Activated T-cell treated with anti-CD3 and anti-CD28 coated beads, Interleukin-2, amount 50 U/mL, for 48 hours (primary cell): ENCODE measurements around the gene DPM1.

Experiments
- DNase-seq, 2 experiments: peaks; one replicate each; pipeline ENCODE4 v3.0.0-alpha.2; 2020

Gene DPM1

DNA sequence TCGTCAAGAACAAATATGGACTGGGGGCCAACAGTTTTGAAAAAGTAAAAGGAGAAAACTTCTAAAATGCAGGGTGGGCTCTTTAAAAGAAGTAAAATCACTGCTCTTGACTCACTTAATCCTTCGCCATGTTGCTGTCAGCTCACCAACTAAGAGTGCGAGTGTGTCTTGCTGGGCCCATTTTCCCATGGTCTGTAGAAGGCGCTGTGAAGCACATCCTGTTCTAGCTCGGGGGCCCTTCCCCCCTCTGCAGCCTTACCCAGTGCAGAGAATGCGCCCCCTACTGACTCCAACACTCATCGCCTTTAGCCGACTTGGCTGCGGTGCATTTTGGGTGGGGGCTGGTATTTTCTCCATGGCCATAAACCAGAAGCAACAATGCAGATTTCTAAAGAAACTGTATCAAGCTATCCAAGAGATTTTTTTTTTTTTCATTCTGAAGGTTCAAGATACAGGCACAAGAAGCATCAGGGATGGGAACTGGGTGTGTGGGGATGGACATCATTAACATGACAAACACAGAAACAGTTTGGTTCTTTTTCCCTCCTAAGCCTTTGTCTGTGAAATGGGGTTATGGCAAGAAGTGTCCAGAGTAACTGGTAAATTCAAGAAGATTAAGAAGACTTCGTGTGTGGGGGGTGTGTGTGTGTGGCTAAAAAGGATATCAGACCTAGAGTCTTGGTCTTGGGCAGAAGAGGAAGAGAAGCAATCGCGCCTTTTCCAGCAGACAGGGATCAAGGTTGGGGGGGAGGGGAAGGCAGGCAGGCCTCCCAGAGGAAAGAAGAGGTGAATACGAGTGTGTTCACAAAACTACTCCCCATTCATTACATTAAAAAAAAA, 28.8 kb downstream of the DPM1 start:
- DNase-seq = peak; percentile 93 to 94

DNA sequence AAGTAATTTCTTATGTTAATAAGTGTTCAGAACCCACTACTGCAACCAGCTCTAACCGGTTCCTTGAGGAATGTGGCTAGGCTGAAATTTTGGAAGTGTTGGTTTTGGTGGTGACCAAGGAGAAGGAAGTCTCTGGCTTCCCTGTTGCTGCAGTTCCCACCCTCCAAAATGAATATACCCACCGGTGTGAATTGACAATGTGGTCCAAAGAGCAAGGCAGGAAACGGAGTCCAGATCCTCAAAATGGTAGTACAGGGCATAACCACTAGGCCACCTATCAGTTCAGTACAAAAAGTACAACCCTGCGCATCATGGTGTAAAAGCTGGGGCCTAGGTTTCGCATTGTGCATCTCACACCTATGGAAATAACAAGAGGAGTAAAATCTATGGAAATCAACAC, 29.9 kb downstream of the DPM1 start:
- DNase-seq = no peak

DNA sequence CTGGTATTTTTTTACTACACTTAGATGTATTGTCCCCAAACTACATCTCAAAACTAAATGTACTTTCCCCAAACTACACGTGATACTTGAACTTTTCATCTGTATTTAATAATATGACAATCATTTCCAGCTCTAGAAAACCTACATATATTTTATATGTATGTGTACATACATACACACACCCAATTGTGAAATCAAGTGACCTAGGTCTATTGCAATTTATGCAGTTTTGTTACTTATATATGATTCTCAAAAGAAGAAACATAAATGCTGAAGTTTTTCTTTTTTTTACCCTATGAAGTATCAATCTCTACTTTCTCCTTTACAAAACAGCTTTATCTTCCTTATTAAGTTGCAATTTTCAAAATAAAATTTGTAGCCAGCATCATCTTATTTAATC, 31.8 kb downstream of the DPM1 start:
- DNase-seq = no peak

DNA sequence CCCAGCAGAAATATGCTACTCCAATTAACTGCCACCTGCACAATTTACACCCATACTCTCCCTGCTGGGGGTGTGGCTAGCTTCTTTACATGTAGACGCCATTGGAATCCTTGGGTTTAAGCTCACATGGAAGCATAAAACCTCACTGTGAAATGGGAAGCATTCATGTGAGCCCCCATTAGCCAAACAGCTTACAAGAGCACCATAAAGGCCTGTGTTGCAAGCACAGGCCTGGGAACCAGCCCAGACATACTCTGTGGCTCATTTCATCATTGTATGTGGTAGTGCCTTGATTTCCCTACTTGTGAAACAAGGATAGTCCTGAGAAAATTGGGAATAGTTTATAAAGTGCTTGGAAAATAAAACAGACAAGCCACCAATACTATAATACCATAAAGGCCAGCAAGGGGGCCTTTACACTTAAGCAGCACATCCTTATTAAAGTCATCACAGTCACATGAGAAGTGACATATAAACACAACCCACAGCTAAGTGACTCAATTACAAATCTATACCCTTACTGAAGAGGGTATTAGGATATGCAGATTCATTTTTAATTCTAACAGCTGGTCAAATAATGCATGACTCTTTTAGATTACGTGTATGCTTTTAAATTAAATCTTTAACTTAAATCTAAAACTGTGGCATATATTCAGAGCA, 33.9 kb downstream of the DPM1 start:
- DNase-seq = no peak

DNA sequence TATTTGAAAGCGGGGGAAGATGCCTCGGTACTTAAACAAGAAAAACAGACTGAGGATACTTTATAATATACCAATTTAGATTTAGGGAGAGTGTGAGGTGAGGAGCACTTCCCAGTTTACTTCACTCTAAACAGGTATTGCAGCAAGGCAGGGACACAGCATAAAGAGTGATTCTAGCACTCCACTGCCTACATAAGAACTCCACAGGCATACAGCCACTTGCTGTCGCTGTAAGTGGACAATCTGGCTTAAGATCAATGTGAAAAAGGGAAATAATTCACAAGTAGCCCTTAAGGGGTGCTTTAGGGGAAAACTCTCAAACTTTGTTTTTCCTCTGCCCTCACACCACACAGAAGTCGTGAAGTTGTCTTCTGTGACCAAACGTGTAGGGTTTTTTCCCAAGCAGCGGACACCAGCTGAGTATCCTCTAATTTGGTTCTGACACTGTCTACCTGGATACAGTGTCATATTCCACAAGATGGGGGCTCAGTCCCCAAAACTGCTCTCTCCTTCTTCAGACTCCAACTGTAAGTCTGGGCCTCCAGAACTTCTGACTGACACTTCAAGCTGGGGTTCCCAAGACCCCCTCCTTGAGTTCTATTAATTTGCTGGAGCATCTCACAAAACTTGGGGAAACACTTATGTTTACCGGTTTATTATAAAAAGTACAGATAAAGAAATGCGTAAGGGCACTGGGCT, 36.4 kb downstream of the DPM1 start:
- DNase-seq = no peak

DNA sequence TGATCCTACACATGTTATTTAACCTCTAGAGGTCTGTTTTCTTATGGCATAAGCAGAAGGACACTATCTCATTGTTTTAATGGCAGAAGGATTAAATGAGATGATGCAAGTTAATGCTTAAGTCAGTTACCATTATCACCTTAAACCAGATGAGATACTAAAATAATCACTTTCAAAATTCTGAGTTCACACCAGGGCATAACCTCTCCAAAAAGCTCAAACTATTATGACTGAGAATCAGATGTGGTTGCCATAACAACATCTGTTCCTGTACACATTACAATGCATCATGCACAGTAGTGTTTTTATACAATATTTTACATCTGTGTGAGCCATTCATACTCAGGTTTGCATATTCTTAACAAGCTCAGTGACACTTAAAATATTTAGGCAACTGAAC, 37.3 kb downstream of the DPM1 start:
- no peak for DNase-seq

DNA sequence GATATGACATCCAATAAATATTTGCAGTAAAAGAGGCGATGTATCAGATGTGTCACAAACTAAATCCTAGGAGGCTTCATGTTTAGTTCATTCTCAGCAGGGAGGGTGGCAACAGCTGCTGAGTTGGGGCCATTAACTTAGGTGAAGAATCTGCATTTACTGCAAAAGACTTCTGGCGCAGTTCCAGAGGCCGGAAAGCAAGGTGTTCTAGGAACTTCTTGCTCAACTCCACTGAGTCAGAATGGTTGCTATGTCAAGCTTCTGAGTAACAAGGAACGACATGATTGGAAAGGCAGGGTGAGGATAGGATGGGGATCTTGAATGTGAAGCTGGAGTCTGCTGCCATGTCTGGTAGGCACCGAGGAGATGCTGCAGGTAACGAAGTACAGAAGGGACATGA, 38.8 kb downstream of the DPM1 start:
- DNase-seq = no peak

DNA sequence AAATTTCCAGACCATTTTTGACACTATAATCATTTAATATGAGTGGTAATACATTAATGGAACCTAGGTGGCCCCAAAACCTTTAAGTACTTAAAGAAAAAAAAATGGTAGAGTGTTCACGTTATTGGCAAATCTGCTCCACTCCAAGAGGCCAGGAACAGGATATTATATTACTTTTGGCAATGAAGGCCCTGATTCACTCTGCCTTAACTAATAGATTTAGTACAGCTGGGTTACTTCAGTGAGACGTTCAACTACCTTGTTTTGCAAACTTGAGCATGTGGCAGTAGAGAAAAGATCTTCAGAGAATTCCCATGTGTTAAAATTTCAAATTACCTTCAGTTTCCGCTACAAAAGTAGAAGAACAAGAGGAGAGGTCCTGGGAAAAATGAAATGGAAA, 39.9 kb downstream of the DPM1 start:
- DNase-seq = no peak

DNA sequence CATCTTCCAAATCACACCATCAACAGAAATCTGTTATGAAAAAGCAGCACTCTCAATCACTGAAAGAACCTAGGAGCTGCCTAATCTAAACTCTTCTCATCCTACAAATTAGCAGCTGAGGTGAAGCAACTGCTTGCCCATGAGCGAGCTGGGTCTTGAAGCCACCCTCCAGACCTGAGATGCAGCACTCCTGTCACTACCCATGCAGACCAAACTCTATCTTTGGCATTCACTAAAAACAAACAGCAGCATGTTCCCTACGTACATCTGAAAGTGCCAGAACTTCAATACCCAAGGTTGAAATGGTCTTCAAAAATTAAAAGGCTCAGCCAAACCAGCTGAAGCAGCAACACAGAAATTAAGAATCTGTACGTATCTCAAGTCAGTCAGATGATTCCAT, 41.4 kb downstream of the DPM1 start:
- DNase-seq = no peak

DNA sequence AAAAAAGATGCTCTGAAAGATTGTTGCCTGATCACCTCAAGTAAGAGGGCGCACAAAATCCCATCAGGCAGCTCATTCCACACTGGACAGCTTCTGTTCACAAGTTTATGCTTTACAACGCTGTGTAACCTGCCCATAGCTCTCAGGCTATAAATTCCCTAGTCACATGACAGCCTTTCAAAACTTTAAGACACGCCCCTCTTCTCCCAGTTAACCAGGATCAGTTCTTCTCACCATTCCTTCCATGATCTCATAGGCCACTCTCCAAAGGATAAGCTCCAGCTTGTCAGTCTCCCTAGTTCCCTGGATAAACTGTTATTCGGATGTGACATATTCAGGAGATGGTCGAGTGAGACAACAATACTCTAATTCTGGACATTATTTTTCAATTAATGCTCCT, 42.1 kb downstream of the DPM1 start:
- DNase-seq = no peak

DNA sequence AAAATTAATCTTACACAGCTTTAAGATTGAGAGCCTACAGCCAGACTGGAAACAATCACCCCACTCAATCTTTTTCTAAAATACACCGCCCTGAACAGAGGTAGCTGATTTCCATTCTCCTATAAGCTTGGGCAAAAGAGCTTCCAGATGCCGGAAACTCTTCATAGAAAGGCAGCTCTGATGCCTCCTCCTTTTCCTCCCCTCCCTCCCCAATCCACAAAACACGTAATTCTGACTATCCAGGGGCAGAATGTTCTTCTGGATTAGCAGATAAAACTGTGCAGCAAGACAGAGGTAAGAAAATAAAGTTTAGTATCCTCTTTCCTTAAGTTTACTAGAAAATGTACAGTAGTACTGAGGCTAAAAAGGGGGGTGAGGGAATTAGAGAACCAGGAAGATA, 42.9 kb downstream of the DPM1 start:
- no peak for DNase-seq

DNA sequence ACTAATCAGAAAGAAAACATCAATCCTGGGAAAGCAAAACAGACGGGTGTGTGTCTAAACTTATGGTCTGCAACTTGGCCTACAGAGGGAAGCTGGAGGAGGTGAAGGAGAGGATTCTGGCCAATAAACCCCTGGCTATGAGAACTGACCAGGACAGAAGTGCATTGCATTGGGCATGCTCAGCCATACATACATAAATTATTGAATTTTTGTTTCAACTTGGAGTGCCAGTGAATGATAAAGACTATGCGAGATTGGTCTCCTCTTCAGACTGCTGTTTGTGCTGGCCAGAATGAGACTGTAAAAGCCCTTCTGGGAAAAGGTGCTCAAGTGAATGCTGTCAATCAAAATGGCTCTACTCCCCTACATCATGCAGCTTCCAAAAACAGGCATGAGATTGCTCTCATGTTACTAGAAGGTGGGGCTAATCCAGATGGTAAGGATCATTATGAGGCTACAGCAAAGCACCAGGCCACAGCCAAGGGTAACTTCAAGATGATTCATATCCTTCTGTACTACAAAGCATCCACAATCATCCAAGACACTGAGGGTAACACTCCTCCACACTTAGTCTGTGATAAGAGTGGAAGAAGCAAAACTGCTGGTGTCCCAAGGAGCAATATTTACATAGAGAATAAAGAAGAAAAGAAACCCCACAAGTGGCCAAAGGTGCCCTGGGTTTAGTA, 44.5 kb downstream of the DPM1 start:
- no peak for DNase-seq

DNA sequence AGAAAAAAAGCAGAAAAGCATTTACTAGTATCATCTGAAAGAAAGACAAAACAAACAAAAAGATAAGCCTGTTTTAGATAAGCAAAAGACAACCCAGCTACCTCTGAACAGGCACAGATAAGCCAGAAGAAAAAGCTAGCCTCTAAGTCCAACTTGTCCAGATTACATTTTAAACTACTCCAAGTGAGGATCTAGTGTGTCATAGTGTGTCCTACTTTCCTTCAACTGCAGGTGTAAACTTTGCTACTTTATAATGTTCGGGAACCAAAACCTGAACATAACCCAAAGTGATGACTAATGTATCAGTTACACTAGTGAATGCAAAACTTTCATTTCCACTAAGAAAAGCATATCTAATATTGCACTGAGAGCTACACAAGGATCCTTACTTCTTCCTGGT, 46.6 kb downstream of the DPM1 start:
- DNase-seq = no peak

DNA sequence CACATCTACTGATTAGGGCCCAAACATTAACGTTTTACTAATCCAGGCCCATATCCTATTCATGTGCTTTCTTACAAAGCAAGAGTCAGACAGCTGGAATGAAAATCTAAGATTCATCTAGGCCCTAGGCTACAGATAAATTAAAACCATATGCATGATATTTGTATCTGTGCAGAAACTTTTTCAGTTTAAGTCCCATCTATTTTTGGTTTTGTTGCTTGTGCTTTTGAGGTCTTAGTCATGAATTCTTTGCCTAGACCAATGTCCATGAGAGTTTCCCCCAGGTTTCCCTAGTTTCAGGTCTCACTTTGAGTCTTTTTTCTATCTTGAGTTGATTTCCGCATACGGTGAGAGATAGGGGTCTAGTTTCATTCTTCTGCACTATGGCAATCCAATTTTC, 47.3 kb downstream of the DPM1 start:
- DNase-seq = no peak

DNA sequence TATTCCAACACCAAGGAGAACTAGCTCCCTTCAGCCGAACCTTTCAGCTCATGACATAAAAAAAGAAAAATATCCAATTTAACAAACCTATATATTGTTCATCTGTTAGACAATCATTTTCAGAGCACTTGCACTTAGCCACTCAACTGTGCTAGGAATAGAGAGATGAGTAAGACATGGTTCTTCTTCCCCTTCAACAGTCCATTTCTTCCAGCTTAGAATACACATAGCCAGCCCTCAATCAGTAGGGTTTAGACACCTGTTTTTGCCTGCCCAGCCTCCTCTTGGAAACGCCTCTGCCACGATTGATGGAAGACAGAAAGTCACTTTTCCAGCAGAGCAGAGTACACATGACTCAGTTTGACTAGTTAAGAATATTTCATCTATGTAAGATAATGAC, 48.9 kb downstream of the DPM1 start:
- DNase-seq = no peak

DNA sequence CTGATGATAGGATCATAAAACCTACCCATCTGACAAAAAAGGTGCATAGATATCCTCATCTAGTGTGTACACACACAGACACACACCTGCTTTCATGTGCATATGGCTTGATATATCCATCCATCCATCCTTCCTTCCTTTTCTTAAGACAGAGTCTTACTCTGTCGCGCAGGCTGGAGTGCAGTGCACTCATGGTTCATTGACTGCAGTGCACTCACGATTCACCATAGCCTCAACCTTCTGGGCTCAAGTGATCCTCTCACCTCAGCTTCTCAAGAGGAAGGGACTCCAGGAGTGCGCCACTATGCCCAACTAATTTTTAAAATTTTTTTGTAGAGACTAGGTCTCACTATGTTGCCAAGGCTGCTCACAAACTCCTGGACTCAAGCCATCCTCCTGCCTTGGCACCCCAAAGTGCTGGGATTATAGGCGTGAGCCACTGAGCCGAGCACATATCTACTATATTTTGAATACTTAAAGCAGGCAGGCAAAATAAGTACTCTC, 54.2 kb downstream of the DPM1 start:
- no peak for DNase-seq

DNA sequence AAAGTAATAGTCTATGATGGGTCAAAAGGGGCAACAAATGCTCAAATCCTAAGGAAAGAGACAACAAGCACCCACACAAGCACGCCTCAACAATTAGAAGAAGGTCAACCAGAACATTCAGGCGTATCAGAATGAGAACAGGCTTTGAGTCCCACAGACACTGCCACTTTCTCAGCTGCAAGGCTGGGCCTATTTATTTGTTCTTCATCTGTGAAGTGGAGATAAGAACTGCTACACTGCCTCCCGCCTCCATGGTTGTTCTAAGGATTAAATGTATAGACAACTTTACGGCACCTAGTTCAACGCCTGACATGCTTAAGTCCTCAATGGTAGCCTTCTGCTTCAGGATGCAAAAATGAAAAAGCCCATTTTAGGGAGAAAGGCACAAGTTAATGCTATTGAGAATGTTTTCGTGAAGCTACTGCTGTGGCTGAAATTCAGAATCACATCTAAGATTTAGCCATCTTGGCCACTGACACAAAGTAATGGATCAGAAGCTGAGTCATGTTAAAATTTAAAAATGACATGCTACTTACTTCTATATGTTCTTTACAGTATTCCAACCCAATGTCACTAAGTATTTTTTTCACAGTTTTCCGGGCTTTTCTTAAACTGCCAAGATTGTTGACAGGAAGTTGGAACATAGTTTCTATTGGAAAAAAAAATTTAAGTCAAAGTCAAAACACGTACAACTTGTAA, 54.8 kb downstream of the DPM1 start:
- DNase-seq = no peak

DNA sequence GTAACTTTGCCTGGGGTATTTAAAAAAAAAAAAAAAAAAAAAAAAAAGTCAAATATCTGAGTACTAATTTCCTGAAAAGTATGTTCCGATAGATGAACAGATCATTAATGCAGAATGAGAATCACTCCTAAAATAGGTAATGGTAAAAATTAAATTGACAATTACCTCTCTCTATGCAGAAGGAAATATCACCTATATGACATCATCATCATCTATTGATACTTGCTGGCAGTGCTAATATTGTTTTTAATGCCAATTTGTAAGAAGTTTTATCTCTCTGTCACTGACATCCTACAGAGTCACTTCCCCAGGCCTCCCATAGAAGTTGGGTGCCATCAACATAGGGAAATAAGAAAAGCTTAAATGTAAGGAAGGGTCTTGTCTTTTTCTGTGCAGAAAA, 57.0 kb downstream of the DPM1 start:
- no peak for DNase-seq

DNA sequence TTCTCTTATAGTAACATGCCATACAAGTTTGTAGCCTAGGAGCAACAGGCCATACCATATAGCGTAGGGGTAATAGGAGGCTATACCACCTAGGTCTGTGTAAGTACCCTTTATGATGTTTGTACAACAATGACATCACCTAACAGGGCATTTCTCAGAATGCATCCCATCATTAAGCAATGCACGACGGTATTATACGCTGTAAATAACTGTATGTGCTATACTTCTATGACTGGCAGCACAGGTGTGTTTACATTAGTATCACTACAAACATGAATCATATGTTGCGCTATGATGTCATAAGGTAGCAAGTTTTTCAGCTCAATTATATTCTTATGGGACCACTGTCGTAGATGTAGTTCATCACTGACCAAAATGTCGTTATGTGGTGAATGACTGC, 58.1 kb downstream of the DPM1 start:
- DNase-seq = no peak

DNA sequence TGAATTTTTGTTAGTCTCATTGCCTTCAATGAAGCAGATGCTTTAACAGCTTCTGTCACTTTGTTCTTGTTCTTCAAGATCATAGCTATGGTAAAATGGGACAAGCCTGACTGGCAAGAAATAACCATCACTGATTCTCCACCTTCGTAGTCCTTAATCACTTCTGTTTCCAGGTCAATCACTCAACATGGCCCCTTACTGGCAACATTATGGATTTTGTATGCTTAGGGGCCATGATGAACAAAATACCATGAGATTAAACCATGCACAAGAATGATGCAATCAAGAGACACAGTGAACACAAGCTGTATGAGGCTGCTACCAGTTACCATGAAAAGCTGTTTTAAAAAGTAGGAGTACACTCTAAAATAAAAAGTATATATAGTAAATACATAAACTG, 59.9 kb downstream of the DPM1 start:
- no peak for DNase-seq

DNA sequence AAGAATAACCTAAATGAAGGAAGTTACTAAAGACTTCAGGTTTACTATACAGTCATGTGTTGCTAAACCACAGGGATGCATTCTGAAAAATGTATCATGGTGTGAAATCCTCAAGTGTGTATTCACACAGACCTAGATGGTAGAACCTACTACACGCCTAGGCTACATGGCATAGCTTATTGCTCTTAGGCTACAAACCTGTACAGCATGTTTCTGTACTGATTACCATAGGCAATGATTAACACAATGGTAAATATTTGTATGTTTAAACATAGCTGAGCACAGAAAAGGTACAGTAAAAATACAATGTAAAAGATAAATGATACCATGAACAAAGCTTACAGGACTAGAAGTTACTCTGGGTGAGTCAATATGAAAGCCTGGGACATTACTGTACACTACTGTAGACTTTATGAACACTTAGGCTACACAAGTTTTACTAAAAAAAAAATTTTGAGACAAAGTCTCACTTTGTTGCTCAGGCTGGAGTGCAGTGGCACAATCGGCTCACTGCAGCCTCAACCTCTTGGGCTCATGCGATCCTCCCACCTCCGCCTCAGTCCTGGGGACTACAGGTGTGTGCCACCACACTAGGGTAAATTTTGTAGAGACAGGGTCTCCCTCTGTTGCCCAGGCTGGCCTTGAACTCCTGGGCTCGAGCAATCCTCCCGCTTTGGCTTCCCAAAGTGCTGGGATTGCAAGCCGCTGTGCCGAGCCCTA, 63.1 kb downstream of the DPM1 start:
- DNase-seq = no peak

DNA sequence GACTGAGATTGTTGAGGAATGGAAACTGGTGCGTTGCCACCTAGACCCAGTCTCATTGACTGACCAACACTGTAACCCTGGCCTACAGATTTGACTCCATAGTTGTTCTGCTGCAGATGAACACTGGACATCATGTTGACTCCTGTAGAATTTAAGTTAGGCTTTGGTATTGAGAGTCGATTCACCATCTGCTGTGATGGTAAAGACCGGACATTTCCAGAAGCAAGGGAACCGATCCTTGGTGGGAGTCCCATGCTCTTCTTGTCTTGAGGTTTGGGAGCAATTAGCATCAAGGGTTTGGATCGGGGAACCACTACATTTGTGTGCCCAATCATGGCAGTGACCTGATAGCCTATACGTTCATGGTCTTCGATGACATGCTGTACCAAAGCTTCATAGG, 64.7 kb downstream of the DPM1 start:
- DNase-seq = no peak
